ENCODE data around the gene RARB.

Gene RARB

DNA sequence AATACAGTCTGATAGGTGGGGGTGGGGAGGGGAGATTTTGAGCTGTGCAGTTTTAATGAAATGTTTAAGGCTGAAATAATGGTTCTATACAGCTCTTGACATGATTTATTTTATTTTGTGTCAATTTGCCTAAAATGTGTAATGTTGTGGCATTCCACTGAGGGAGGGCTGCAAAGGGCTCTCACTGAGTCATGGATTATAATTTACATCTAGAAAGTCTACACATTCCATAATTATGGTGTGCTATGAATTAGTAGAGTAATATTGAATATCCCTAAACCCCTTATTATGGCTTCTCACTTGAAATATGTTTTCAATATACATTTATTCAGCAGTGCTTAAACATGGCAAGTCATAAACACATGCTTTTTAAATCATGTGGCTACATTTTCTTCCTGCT is 103.9 kb downstream of the RARB start:
- Histone ChIP-seq H3K27me3 (ENCODE audit: control insufficient read depth, insufficient read depth, low read length) (no peaks in the 10 kb centered on the region), H3K36me3 (ENCODE audit: control insufficient read depth, insufficient read depth, low read length) (no peaks in the 10 kb centered on the region), H3K9ac (ENCODE audit: low read length) (no peak overlapping the region), H3K4me3 (ENCODE audit: low read length) (no peak overlapping the region), H3K4me1 (ENCODE audit: control insufficient read depth, insufficient read depth, low read length) (peaks cover 13% of the 10 kb centered on the region), H3K9me3 (ENCODE audit: control insufficient read depth, low read length) (peaks cover 7% of the 10 kb centered on the region)

DNA sequence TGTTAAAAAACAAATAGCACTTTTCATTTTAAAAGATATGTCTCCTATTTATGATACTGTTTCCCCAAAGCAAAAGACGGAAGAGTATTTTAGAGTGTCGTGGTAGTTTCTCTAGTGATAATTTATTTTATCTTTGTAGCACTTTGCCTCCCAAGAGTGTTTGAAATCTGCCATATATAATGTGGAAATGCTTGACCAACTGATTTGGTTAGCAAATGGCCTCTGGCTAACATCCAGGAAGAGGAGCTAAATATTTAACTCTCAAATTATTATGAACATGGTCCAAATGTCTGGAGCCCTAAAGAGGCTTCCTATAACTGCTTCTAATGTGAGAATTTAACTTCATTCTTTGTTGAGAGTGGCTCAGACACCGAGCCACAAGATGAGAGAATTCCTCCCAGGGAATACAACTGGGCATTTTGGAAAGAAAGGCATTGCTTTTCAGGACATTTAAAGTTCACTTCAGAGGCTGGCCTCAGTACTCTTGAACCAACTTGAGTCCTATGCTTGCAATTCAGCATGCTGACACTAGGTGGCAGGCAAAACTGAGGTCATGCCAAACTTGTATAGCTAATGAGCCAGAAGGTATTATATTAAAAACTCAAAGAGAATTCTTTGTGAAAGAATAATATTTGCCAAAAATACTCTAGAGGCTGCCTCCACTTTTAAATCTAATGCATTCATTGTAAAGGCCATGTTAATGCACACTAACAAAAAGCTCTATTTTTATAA is 104.5 kb downstream of the RARB start:
- H3K9ac ChIP-seq (ENCODE audit: low read length), result no peak overlapping the region
- no peak overlapping the region for H3K4me3 ChIP-seq (ENCODE audit: low read length)
- H3K9me3 ChIP-seq (ENCODE audit: control insufficient read depth, low read length), result peaks cover 7% of the 10 kb centered on the region
- peaks cover 13% of the 10 kb centered on the region for H3K4me1 ChIP-seq (ENCODE audit: control insufficient read depth, insufficient read depth, low read length)
- H3K36me3 ChIP-seq (ENCODE audit: control insufficient read depth, insufficient read depth, low read length), result no peaks in the 10 kb centered on the region
- H3K27me3 ChIP-seq (ENCODE audit: control insufficient read depth, insufficient read depth, low read length), result no peaks in the 10 kb centered on the region

GRCh38 chr3:25533399-25533798 is 105.3 kb downstream of the RARB start:
- no peaks in the 10 kb centered on the region for H3K27me3 ChIP-seq (ENCODE audit: control insufficient read depth, insufficient read depth, low read length)
- peaks cover 13% of the 10 kb centered on the region for H3K4me1 ChIP-seq (ENCODE audit: control insufficient read depth, insufficient read depth, low read length)
- no peaks in the 10 kb centered on the region for H3K36me3 ChIP-seq (ENCODE audit: control insufficient read depth, insufficient read depth, low read length)
- peaks cover 7% of the 10 kb centered on the region for H3K9me3 ChIP-seq (ENCODE audit: control insufficient read depth, low read length)
- H3K9ac ChIP-seq (ENCODE audit: low read length), result no peak overlapping the region
- H3K4me3 ChIP-seq (ENCODE audit: low read length), result no peak overlapping the region

GRCh38 chr3:25534007-25534406 is 105.9 kb downstream of the RARB start:
- H3K4me3 ChIP-seq (ENCODE audit: low read length), result no peak overlapping the region
- H3K4me1 ChIP-seq (ENCODE audit: control insufficient read depth, insufficient read depth, low read length), result peaks cover 13% of the 10 kb centered on the region
- no peak overlapping the region for H3K9ac ChIP-seq (ENCODE audit: low read length)
- no peaks in the 10 kb centered on the region for H3K27me3 ChIP-seq (ENCODE audit: control insufficient read depth, insufficient read depth, low read length)
- no peaks in the 10 kb centered on the region for H3K36me3 ChIP-seq (ENCODE audit: control insufficient read depth, insufficient read depth, low read length)
- H3K9me3 ChIP-seq (ENCODE audit: control insufficient read depth, low read length), result peaks cover 7% of the 10 kb centered on the region

GRCh38 chr3:25536521-25537391 is 108.7 kb downstream of the RARB start:
- peaks cover 5% of the 10 kb centered on the region for H3K4me1 ChIP-seq (ENCODE audit: control insufficient read depth, insufficient read depth, low read length)
- no peaks in the 10 kb centered on the region for H3K27me3 ChIP-seq (ENCODE audit: control insufficient read depth, insufficient read depth, low read length)
- H3K36me3 ChIP-seq (ENCODE audit: control insufficient read depth, insufficient read depth, low read length), result no peaks in the 10 kb centered on the region
- H3K9ac ChIP-seq (ENCODE audit: low read length), result no peak overlapping the region
- peaks cover 7% of the 10 kb centered on the region for H3K9me3 ChIP-seq (ENCODE audit: control insufficient read depth, low read length)
- H3K4me3 ChIP-seq (ENCODE audit: low read length), result no peak overlapping the region

GRCh38 chr3:25537516-25537915 is 109.5 kb downstream of the RARB start:
- H3K4me3 ChIP-seq (ENCODE audit: low read length), result no peak overlapping the region
- no peaks in the 10 kb centered on the region for H3K27me3 ChIP-seq (ENCODE audit: control insufficient read depth, insufficient read depth, low read length)
- peaks cover 3% of the 10 kb centered on the region for H3K9me3 ChIP-seq (ENCODE audit: control insufficient read depth, low read length)
- no peaks in the 10 kb centered on the region for H3K36me3 ChIP-seq (ENCODE audit: control insufficient read depth, insufficient read depth, low read length)
- no peak overlapping the region for H3K9ac ChIP-seq (ENCODE audit: low read length)
- peaks cover 5% of the 10 kb centered on the region for H3K4me1 ChIP-seq (ENCODE audit: control insufficient read depth, insufficient read depth, low read length)

DNA sequence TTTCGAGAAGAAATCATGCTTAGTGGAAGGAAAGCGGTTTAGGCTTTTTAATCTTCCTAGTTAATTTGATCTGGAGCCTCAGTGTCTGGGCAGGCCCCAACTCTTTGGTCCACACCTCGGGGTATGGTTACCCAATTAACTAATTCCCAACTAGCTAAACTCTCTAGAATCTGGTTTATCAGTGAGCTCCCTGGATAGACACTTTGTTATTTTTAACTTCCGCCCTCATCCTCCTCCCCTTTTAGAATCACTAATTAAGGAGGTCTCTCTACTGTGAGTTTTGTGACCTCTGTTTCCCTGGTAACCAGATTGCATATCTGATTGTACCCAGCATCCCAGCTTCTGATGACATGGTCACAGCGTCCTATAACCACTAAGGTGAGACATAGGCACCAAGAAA is 112.2 kb downstream of the RARB start:
- H3K36me3 ChIP-seq (ENCODE audit: control insufficient read depth, insufficient read depth, low read length), result no peaks in the 10 kb centered on the region
- H3K9me3 ChIP-seq (ENCODE audit: control insufficient read depth, low read length), result no peaks in the 10 kb centered on the region
- H3K27me3 ChIP-seq (ENCODE audit: control insufficient read depth, insufficient read depth, low read length), result no peaks in the 10 kb centered on the region
- no peak overlapping the region for H3K4me3 ChIP-seq (ENCODE audit: low read length)
- no peak overlapping the region for H3K9ac ChIP-seq (ENCODE audit: low read length)
- no peaks in the 10 kb centered on the region for H3K4me1 ChIP-seq (ENCODE audit: control insufficient read depth, insufficient read depth, low read length)

GRCh38 chr3:25542492-25543039 is 114.5 kb downstream of the RARB start:
- no peaks in the 10 kb centered on the region for H3K27me3 ChIP-seq (ENCODE audit: control insufficient read depth, insufficient read depth, low read length)
- H3K36me3 ChIP-seq (ENCODE audit: control insufficient read depth, insufficient read depth, low read length), result no peaks in the 10 kb centered on the region
- H3K9ac ChIP-seq (ENCODE audit: low read length), result no peak overlapping the region
- H3K4me1 ChIP-seq (ENCODE audit: control insufficient read depth, insufficient read depth, low read length), result no peaks in the 10 kb centered on the region
- no peak overlapping the region for H3K4me3 ChIP-seq (ENCODE audit: low read length)
- no peaks in the 10 kb centered on the region for H3K9me3 ChIP-seq (ENCODE audit: control insufficient read depth, low read length)

DNA sequence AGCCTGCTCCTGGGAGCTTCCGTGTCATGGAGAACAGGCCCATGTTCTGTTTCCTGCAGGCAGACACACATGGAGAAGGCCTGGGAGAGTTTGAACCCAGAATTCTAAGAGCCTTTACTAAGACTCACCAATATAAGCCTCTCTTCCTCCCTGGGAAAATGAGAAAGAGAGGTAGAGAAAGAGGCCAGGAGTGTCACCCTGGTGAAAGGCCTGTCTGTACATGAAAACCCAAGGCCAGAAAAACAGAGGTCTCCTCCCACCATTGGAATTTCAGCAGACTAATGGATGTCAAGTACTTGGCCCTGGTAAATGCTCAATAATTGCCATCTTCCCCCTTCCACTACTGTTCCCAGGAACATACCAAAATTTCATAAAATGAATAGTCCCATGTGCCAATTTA is 119.0 kb downstream of the RARB start:
- Histone ChIP-seq H3K4me1 (ENCODE audit: control insufficient read depth, insufficient read depth, low read length) (no peaks in the 10 kb centered on the region), H3K36me3 (ENCODE audit: control insufficient read depth, insufficient read depth, low read length) (no peaks in the 10 kb centered on the region), H3K9me3 (ENCODE audit: control insufficient read depth, low read length) (no peaks in the 10 kb centered on the region), H3K4me3 (ENCODE audit: low read length) (no peak overlapping the region), H3K9ac (ENCODE audit: low read length) (no peak overlapping the region), H3K27me3 (ENCODE audit: control insufficient read depth, insufficient read depth, low read length) (no peaks in the 10 kb centered on the region)

DNA sequence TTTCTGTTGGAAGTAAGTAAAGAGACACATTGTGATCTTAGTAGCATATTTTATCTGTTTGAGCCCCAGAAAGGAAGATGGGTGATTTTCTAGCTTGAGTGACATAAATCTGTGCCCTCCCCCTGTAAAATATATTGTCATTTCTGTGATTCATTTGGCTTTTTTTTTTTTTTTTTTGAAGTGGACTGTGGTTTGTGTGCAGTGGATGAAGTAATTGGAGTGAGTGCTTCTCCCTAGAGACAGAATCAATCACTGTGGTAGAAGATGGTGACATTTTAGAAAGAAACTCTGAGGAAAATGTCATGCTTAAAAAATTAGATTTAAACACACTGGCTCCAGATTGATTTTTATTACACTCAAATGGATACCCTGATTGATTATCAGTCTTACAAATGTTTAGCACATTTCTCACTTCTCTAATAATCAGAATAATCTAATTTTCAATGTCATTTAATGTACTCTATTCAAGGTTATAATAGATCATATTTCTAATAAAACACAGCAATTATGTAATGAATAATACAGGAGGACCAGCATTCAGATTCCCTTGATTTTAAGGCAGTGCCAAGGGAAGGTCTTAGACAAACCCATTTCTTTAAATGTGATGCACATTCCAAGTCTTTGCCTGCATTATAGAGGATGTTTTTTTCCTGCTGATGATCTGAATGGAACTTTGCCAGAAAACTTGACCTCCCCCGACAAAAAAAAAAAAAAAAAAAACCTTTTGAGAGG is 120.0 kb downstream of the RARB start:
- Histone ChIP-seq H3K4me3 (ENCODE audit: low read length) (no peak overlapping the region), H3K36me3 (ENCODE audit: control insufficient read depth, insufficient read depth, low read length) (no peaks in the 10 kb centered on the region)

DNA sequence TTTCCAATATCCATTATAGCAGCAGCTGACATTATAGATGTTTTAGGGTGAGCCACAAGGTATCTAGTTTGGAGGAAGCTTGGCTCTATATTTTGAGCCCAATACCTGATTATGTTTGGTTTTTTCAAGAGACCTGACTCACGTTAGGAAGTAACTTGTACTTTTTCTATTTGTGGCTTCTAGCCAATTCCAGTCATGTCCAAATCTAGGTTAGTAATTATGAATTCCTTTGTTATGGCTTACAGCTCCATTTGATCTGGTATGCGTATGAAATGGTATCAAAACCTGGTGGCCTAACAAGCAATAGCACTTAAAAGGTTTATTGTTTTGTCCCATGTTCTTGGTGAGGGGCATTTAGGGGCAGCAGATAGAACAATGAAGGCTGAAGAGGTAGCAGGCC is 120.8 kb downstream of the RARB start:
- Histone ChIP-seq H3K4me1 (ENCODE audit: control insufficient read depth, insufficient read depth, low read length) (no peaks in the 10 kb centered on the region), H3K36me3 (ENCODE audit: control insufficient read depth, insufficient read depth, low read length) (no peaks in the 10 kb centered on the region), H3K9me3 (ENCODE audit: control insufficient read depth, low read length) (no peaks in the 10 kb centered on the region), H3K9ac (ENCODE audit: low read length) (no peak overlapping the region), H3K4me3 (ENCODE audit: low read length) (no peak overlapping the region), H3K27me3 (ENCODE audit: control insufficient read depth, insufficient read depth, low read length) (no peaks in the 10 kb centered on the region)

More for the DNA sequence above, 120.0 kb downstream of the RARB start:
- Histone ChIP-seq H3K9me3 (ENCODE audit: control insufficient read depth, low read length) (no peaks in the 10 kb centered on the region), H3K4me1 (ENCODE audit: control insufficient read depth, insufficient read depth, low read length) (no peaks in the 10 kb centered on the region), H3K9ac (ENCODE audit: low read length) (no peak overlapping the region), H3K27me3 (ENCODE audit: control insufficient read depth, insufficient read depth, low read length) (no peaks in the 10 kb centered on the region)

GRCh38 chr3:25552251-25552650 is 124.2 kb downstream of the RARB start:
- Histone ChIP-seq H3K36me3 (ENCODE audit: control insufficient read depth, insufficient read depth, low read length) (no peaks in the 10 kb centered on the region), H3K9me3 (ENCODE audit: control insufficient read depth, low read length) (no peaks in the 10 kb centered on the region), H3K4me1 (ENCODE audit: control insufficient read depth, insufficient read depth, low read length) (no peaks in the 10 kb centered on the region), H3K4me3 (ENCODE audit: low read length) (no peak overlapping the region), H3K27me3 (ENCODE audit: control insufficient read depth, insufficient read depth, low read length) (no peaks in the 10 kb centered on the region), H3K9ac (ENCODE audit: low read length) (no peak overlapping the region)

Data from mucosa of stomach (tissue), 1 donor.